Measurements from ENCODE around the gene NPC2. TPM values are rescaled to one million over a fixed set of nuclear protein-coding genes. Genes with fewer than 3 reads are reported as not detected.

The NPC2 gene
- total RNA-seq, 4 donors from 2014 or later = 88.3 to 393 (median 147) TPM

- Histone ChIP-seq H3K4me1 (no peaks in the 10 kb centered on the region), H3K4me3 (no peak overlapping the region), H3K27me3 (no peaks in the 10 kb centered on the region), H3K9me3 (no peaks in the 10 kb centered on the region), H3K27ac (no peak overlapping the region), H3K36me3 (no peaks in the 10 kb centered on the region)
- TF ChIP-seq, protein P1, sequence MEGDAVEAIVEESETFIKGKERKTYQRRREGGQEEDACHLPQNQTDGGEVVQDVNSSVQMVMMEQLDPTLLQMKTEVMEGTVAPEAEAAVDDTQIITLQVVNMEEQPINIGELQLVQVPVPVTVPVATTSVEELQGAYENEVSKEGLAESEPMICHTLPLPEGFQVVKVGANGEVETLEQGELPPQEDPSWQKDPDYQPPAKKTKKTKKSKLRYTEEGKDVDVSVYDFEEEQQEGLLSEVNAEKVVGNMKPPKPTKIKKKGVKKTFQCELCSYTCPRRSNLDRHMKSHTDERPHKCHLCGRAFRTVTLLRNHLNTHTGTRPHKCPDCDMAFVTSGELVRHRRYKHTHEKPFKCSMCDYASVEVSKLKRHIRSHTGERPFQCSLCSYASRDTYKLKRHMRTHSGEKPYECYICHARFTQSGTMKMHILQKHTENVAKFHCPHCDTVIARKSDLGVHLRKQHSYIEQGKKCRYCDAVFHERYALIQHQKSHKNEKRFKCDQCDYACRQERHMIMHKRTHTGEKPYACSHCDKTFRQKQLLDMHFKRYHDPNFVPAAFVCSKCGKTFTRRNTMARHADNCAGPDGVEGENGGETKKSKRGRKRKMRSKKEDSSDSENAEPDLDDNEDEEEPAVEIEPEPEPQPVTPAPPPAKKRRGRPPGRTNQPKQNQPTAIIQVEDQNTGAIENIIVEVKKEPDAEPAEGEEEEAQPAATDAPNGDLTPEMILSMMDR (IDR thresholded peaks at IDR 0.05) = no peak
- TF ChIP-seq POLR2AphosphoS5 (IDR thresholded peaks at IDR 0.05) (no peak), POLR2A (IDR thresholded peaks at IDR 0.05) (no peak), EP300 (IDR thresholded peaks at IDR 0.05; ENCODE audit: low read depth) (no peak)
- 88% methylated on average over 10 of the region's 10 CpGs; no CpG with 5 or more reads in 1 of the 2 donors for WGBS, 2 donors (ENCODE audit: low coverage in 1 of 2)
- in situ Hi-C loops (cut with MboI; ENCODE audit: low pct_ligation_motif_present in 1 of 4, low pct_unique_long_range_greater_than_20kb in 1 of 4, low sequenced_read_pairs in 3 of 4) (no loop called here), intact Hi-C loops (cut with DNase I; ENCODE audit: low total_unique reads) (loop anchor here (5.0 kb wide), 1 partner anchor 107 kb away; no protein-coding TSS in a partner anchor)
- DNase-seq = no peak
Observed at GRCh38 chr14:74500417-74501134, 7.5 kb upstream of the NPC2 start.

DNA sequence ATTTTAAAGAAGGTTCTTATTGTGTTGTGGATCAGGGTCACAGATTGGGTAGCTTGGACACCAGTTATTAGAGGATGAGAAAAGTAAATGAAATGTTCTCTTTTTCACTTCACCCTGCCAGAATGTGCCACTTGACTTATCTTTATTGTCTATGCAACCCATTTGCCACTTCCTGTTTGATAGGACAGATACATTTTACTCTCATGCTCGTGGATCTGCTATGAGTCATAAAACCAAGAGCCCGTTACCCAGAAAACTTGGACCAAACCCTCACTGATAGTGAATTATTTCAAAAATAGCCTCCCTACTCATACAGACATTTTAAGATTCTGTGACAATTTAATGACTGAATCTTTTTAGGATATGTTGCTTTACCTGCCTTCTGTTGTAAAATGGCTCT, 2.3 kb upstream of the NPC2 start:
- no peak for DNase-seq
- Histone ChIP-seq H3K36me3 (no peaks in the 10 kb centered on the region), H3K27me3 (no peaks in the 10 kb centered on the region), H3K4me3 (no peak overlapping the region), H3K4me1 (peaks cover 8 to 22% (median 14%) of the 10 kb centered on the region in 4 donors), H3K9me3 (no peaks in the 10 kb centered on the region), H3K27ac (no peak overlapping the region)
- WGBS, 2 donors (ENCODE audit: low coverage in 1 of 2) = 69 to 73% methylated on average over 2 of the region's 2 CpGs
- in situ Hi-C loops (cut with MboI; ENCODE audit: low pct_ligation_motif_present in 1 of 4, low pct_unique_long_range_greater_than_20kb in 1 of 4, low sequenced_read_pairs in 3 of 4) (no loop called here), intact Hi-C loops (cut with DNase I; ENCODE audit: low total_unique reads) (no loop called here)
- TF ChIP-seq POLR2A (IDR thresholded peaks at IDR 0.05) = no peak
- no peak for TF ChIP-seq EP300 (IDR thresholded peaks at IDR 0.05; ENCODE audit: low read depth)
- TF ChIP-seq POLR2AphosphoS5 (IDR thresholded peaks at IDR 0.05) = no peak
- TF ChIP-seq, protein P1 (IDR thresholded peaks at IDR 0.05) = no peak

DNA sequence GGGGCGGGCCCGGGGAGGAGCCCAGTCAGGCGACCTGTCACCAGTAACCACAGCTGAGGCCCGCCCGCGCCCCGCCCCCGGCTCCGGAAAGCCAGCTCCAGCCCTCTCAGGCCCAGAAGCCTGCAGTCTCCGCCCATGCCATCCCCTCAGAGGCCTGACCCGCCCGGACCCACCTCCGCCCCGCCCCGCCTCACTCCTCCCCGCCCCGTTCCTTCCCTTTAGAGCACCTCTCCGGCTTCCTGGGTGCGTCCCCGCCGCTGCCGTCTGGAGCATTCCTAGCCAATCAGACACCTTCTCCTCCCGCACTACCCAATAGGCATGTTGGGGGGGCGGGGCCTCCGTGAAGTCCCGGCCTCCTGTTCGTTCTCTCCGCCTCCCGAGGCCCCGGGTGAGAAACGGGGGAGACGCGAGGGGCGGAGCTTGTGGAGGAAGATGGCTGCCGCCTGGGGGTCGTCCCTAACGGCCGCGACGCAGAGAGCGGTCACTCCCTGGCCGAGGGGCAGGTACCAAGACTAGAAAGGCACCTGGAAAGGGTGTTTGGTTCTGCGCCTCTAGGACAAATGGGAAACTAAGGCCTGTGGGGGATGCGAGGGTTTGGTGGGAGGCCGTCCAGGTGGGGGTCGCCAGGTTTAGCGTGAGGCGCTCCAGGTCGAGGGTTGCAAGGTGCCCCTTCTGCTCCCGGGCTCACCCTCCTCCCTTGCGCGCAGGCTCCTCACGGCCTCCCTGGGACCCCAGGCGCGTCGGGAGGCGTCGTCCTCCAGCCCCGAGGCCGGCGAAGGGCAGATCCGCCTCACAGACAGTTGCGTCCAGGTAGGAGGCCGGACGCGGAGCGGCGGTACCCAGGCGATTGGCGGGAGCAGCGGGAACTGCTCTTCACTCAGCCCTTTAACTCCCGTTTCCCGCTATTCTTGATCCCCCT, 497 bp upstream of the NPC2 start, which contains the start of gene ISCA2:
TSS of gene ISCA2 (plus strand) at position 423 of the 919 bp plus-strand sequence. CDS start at position 433, 10 bp downstream.
- Histone ChIP-seq H3K27ac (peak within 1 kb of the TSS; percentile 93 to 97 (median 94)), H3K36me3 (no peaks in the 10 kb centered on the region), H3K27me3 (no peaks in the 10 kb centered on the region), H3K4me1 (peaks cover 8 to 27% (median 17%) of the 10 kb centered on the region in 4 donors), H3K9me3 (no peaks in the 10 kb centered on the region), H3K4me3 (peak within 1 kb of the TSS; percentile 72 to 99 (median 88))
- TF ChIP-seq, protein P1 (IDR thresholded peaks at IDR 0.05) = peak in 2 of 5 experiments; percentile 14 to 16
- TF ChIP-seq POLR2A (IDR thresholded peaks at IDR 0.05) (no peak), POLR2AphosphoS5 (IDR thresholded peaks at IDR 0.05) (peak; percentile 25 to 54 (median 47)), EP300 (IDR thresholded peaks at IDR 0.05; ENCODE audit: low read depth) (no peak)
- WGBS, 2 donors (ENCODE audit: low coverage in 1 of 2) = 1% methylated on average over 43 of the region's 73 CpGs; no CpG with 5 or more reads in 1 of the 2 donors
- intact Hi-C loops (cut with DNase I; ENCODE audit: low total_unique reads) (loop anchor here (5.0 kb wide), 1 partner anchor 571 kb away; no protein-coding TSS in a partner anchor), in situ Hi-C loops (cut with MboI; ENCODE audit: low pct_ligation_motif_present in 1 of 4, low pct_unique_long_range_greater_than_20kb in 1 of 4, low sequenced_read_pairs in 3 of 4) (no loop called here)
- DNase-seq = peak; percentile 100
